ENCODE measurements around the gene SORCS1.

Gene SORCS1

GRCh38 chr10:107103174-107104025, 61.1 kb downstream of the SORCS1 start:
- DNase-seq = no peak

GRCh38 chr10:107098326-107098725, 66.2 kb downstream of the SORCS1 start:
- no peak for DNase-seq

GRCh38 chr10:107094824-107095522, 69.5 kb downstream of the SORCS1 start:
- no peak for DNase-seq

- no peak for DNase-seq
Observed at GRCh38 chr10:107092321-107092720, 72.2 kb downstream of the SORCS1 start.

GRCh38 chr10:107091126-107091525, 73.4 kb downstream of the SORCS1 start:
- DNase-seq = no peak

- DNase-seq = no peak
Observed at GRCh38 chr10:107085665-107086525, 78.6 kb downstream of the SORCS1 start.

GRCh38 chr10:107083388-107084009, 81.0 kb downstream of the SORCS1 start:
- DNase-seq = no peak

- no peak for DNase-seq
Observed at GRCh38 chr10:107081644-107082043, 82.9 kb downstream of the SORCS1 start.

GRCh38 chr10:107075117-107075516, 89.4 kb downstream of the SORCS1 start:
- no peak for DNase-seq

- no peak for DNase-seq
Observed at GRCh38 chr10:107072786-107073185, 91.7 kb downstream of the SORCS1 start.

GRCh38 chr10:107072028-107072427, 92.5 kb downstream of the SORCS1 start:
- no peak for DNase-seq

GRCh38 chr10:107071301-107071700, 93.2 kb downstream of the SORCS1 start:
- DNase-seq = no peak

GRCh38 chr10:107067843-107068242, 96.7 kb downstream of the SORCS1 start:
- no peak for DNase-seq

GRCh38 chr10:107064075-107064474, 100.4 kb downstream of the SORCS1 start:
- DNase-seq = no peak

GRCh38 chr10:107059872-107060271, 104.6 kb downstream of the SORCS1 start:
- no peak for DNase-seq

- DNase-seq = no peak
Observed at GRCh38 chr10:107059068-107059804, 105.3 kb downstream of the SORCS1 start.

- no peak for DNase-seq
Observed at GRCh38 chr10:107058331-107058730, 106.2 kb downstream of the SORCS1 start.

GRCh38 chr10:107056182-107056581, 108.3 kb downstream of the SORCS1 start:
- no peak for DNase-seq

- DNase-seq = no peak
Observed at GRCh38 chr10:107054469-107055156, 109.9 kb downstream of the SORCS1 start.

- no peak for DNase-seq
Observed at GRCh38 chr10:107051769-107052168, 112.7 kb downstream of the SORCS1 start.

- no peak for DNase-seq
Observed at GRCh38 chr10:107043461-107043860, 121.0 kb downstream of the SORCS1 start.

All from 8988T (cell line).